ENCODE data around the gene SRRM2. TPM values are rescaled to one million over a fixed set of nuclear protein-coding genes. Genes with fewer than 3 reads are reported as not detected.
A peak's percentile ranks its signal among the peaks of the same experiment; 100 is the strongest.
"Not testable (repeated sequence)": the region's sequence is repeated elsewhere in the genome, so short reads cannot be mapped to it uniquely, and the experiment has no call there.

The SRRM2 gene
- total RNA-seq, 1 donor from 2014 or later: 680 TPM

DNA sequence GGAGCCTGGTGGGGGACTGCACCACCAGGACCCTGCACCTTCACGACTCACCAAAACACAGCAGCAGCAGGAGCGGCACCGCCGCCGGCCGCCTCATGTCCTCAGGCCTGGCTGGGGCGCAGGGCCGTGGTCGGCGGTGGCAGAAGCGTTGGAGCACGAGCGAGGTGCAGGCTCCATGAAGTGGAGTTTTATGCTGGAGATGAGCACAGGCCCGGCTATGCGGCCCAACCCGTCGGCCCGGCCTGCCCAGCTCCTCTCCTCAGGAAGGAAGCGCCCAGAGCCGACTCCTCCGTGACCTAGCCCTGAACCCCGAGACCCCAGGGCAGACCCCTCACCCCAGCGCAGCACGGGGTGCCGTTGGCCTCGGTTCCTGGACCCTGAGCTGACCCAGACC is 32.4 kb upstream of the SRRM2 start, which contains the start of gene PRSS27:
Gene PRSS27, minus strand, starts transcription at position 161 of the 394 bp plus-strand sequence. Its CDS starts 64 bp downstream, at position 97.
- intact Hi-C loops (cut with micrococcal nuclease): loop anchor here (2.0 kb wide), 1 partner anchor 37 kb away; the partner anchor contains the start of gene KCTD5
- peaks cover 5% of the 10 kb centered on the region for H3K27me3 Mint-ChIP-seq
- no peaks in the 10 kb centered on the region for H3K36me3 Mint-ChIP-seq (ENCODE audit: low read depth)
- H3K4me1 Mint-ChIP-seq: peaks cover 5% of the 10 kb centered on the region
- no peaks in the 10 kb centered on the region for H3K9me3 Mint-ChIP-seq
- peak within 1 kb of the TSS; percentile 89 for H3K27ac Mint-ChIP-seq
- DNase-seq: no peak
- H3K4me3 Mint-ChIP-seq: peak within 1 kb of the TSS; percentile 86

DNA sequence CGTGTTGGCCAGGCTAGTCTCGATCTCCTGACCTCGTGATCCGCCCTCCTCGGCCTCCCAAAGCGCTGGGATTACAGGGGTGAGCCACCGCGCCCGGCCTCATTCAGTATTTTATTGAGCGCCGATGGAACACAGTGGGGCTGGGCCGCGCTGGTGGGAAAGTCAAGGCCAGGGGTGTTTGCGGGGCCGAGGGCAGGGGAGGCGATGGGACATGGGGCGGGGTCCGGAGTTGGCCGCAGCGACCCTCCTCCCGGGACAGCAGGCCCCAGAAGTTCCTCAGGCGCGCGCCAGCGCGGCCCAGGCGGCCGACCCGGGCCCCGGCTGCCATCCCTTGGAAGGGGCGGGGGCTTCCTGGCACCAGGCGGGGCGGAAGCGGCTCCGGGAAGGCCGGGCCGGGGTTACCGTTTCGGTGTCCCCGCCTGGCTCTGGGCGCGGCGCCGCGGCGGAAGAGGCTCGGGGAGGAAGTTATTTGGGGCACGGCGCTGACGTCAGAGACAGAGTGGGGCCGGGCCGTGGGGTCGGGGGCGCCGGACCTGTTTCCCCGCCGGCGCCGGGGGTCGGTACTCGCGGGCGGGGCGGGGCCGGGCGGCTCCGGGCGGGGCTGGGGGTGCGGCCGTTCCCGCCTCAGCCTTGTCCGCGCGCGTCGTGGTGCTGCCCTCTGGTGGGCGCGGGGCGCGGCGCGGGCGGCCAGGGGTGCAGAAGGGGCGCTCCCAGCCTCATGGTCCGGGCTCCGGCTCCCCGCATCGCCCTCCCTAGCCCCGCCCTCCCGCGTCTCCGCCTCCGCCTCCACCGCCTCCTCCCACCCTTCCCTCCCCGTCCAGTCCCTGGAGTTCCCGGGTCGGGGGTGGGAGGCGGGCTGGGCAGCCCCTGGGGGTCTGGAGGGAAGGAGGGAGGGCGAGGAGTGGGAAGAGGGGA is 31.5 kb upstream of the SRRM2 start:
- peak; percentile 97 for DNase-seq
- H3K4me3 Mint-ChIP-seq: peak overlapping the region; percentile 86
- peaks cover 8% of the 10 kb centered on the region for H3K27me3 Mint-ChIP-seq
- no peaks in the 10 kb centered on the region for H3K36me3 Mint-ChIP-seq (ENCODE audit: low read depth)
- H3K27ac Mint-ChIP-seq: peak overlapping the region; percentile 89
- intact Hi-C loops (cut with micrococcal nuclease): loop anchor here (1.0 to 2.0 kb wide), 2 partner anchors 31 to 38 kb away; partner anchors contain the start of genes KCTD5 and SRRM2
- no peaks in the 10 kb centered on the region for H3K9me3 Mint-ChIP-seq
- peaks cover 2% of the 10 kb centered on the region for H3K4me1 Mint-ChIP-seq

DNA sequence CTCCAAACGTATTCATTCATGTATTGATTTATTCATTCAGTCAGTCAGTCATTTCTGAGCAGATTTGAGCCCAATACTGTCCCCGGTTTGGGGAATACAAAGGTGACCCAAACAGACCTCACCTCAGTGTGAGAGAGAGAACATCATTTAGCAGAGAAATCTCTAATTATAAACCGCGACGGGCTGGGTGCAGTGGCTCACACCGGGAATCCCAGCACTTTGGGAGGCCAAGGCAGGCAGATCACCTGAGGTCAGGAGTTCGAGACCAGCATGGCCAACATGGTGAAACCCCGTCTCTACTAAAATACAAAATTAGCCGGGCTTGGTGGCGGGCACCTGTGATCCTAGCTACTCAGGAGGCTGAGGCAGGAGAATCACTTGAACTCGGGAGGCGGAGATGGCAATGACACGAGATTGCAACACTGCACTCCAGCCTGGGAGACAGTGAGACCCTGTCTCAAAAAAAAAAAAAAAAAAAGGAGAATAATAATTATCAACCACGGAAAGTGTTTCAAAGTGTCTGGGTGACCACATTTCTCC is 30.7 kb upstream of the SRRM2 start:
- not testable (repeated sequence) for H3K9me3 Mint-ChIP-seq; H3K36me3 Mint-ChIP-seq (ENCODE audit: low read depth); H3K4me1 Mint-ChIP-seq; H3K27me3 Mint-ChIP-seq; DNase-seq
- intact Hi-C loops (cut with micrococcal nuclease): loop anchor here (1.0 to 2.0 kb wide), 2 partner anchors 31 to 39 kb away; partner anchors contain the start of genes KCTD5 and SRRM2
- Mint-ChIP-seq H3K4me3 (peak overlapping the region; percentile 73), H3K27ac (peak overlapping the region; percentile 58)

DNA sequence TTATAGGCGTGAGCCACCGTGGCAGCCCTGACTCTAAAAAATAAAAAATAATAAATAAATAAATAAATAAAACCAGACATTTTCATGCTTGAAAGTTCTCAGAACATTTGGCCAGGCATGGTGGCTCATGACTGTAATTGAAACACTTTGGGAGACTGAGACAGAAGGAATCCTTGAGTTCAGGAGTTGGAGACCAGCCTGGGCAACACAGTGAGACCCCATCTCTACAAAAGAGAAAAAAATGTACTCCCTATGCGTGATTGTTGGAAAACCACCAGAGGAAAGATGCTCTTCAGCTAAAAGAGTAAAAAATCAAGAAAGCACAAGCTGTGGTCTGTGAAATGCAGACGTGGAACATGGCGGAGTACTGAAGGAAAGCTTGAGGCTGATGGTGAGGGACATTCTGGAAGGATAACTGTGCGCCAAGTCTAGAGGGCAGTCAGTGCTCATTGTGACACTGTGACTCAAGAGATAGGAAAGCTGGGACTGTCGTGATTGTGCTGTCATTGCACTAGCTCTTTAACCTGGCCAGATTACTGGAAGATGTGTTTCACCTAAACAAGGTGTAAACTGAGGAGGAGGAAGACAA is 28.3 kb upstream of the SRRM2 start:
- Mint-ChIP-seq H3K27ac (no peak overlapping the region), H3K9me3 (no peaks in the 10 kb centered on the region), H3K27me3 (peaks cover 8% of the 10 kb centered on the region), H3K36me3 (ENCODE audit: low read depth) (no peaks in the 10 kb centered on the region), H3K4me1 (peaks cover 2% of the 10 kb centered on the region), H3K4me3 (no peak overlapping the region)
- intact Hi-C loops (cut with micrococcal nuclease): no loop called here
- no peak for DNase-seq

DNA sequence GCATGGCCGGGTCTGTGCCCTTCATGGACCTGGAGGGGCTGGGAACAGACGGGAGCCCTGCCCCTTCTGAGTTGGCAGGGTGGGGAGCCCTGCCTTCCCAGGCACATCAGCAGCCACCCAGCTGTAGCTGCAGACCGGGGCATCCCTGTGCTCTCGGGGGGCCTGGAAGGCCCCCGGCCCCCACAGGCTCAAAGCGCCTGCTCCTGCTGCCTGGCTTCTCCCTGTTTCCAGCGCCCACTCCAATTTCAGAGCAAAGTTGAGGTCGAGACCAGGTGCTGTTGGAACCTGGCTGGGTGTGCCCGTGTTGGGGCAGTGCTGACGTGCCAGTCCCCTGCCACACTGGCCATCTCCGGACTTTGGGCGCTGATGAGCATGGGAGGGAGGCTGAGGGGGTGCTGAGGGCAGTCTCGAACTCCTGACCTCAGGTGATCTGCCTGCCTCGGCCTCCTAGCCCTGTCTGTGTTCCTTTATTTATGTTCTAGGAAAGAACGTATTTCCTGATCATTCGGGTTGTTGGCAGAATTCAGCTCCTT is 27.6 kb upstream of the SRRM2 start:
- Mint-ChIP-seq H3K9me3 (no peaks in the 10 kb centered on the region), H3K4me3 (no peak overlapping the region), H3K27me3 (peaks cover 8% of the 10 kb centered on the region), H3K36me3 (ENCODE audit: low read depth) (no peaks in the 10 kb centered on the region), H3K4me1 (peaks cover 2% of the 10 kb centered on the region), H3K27ac (no peak overlapping the region)
- intact Hi-C loops (cut with micrococcal nuclease): no loop called here
- DNase-seq: no peak

DNA sequence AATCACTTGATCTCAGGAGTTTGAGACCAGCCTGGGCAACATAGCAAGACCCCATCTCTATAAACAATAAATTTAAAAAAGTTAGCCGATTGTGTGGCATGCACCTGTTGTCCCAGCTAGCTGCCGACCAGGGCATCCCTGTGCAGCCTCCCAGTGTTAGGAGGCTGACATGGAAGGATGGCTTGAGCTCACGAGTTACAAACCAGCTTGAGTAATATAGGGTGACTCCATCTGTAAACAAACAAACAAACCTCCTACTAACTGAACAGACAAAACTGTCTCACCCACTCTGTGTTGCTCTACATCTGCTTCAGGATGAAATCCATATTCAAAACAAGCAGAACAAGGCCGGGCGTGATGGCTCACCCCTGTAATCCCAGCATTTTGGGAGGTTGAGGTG is 25.5 kb upstream of the SRRM2 start:
- Mint-ChIP-seq H3K4me1 (peaks cover 2% of the 10 kb centered on the region), H3K27me3 (peaks cover 8% of the 10 kb centered on the region), H3K36me3 (ENCODE audit: low read depth) (no peaks in the 10 kb centered on the region), H3K27ac (no peak overlapping the region), H3K4me3 (no peak overlapping the region), H3K9me3 (no peaks in the 10 kb centered on the region)
- no peak for DNase-seq
- intact Hi-C loops (cut with micrococcal nuclease): no loop called here

DNA sequence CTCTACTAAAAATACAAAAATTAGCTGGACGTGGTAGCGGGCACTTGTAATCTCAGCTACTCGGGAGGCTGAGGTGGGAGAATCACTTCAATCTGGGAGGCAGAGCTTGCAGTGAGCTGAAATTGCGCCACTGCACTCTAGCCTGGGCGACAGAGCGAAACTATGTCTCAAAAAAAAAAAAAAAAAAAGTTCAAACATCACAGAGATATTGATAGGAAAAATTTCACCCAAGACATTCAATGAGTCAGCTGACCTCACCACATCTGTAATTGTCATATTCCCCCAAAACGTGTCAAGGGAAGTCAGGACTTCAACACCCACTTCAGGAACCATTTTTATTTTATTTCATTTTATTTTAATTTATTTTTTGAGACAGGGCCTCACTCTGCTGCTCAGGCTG is 24.4 kb upstream of the SRRM2 start:
- no peaks in the 10 kb centered on the region for H3K36me3 Mint-ChIP-seq (ENCODE audit: low read depth)
- intact Hi-C loops (cut with micrococcal nuclease): no loop called here
- H3K4me3 Mint-ChIP-seq: no peak overlapping the region
- H3K4me1 Mint-ChIP-seq: no peaks in the 10 kb centered on the region
- H3K27ac Mint-ChIP-seq: no peak overlapping the region
- DNase-seq: no peak
- peaks cover 10% of the 10 kb centered on the region for H3K27me3 Mint-ChIP-seq
- H3K9me3 Mint-ChIP-seq: no peaks in the 10 kb centered on the region

DNA sequence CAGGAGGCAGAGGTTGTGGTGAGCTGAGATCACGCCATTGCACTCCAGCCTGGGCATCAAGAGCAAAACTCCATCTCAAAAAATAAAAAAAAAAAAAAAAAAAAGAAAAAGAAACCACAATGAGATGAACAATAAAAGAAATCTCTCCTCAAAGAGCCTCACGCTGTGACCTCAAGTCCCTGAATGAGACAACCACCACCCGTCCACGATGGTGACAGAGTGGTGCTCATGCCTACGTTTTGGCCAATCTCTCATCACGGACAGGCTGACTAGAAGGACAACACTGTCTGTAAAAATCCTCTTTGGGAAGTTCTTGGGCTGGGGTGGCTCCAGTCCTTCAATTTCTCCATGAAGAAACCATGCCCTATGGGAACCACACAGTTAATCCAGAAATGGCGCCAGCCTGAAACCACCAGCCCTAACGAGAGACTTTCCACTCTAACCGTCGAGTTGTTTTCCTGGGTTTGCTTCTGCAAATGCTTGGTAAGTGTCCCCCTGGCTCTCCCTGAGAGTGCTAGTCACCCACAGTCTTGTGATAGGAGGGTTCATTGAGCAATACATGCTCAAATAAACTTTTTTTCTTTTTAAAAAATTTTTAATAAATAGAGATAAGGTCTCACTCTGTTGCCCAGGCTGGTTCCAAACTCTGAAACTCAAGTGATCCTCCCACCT is 17.5 kb upstream of the SRRM2 start:
- intact Hi-C loops (cut with micrococcal nuclease): no loop called here
- H3K9me3 Mint-ChIP-seq: no peaks in the 10 kb centered on the region
- H3K27ac Mint-ChIP-seq: no peak overlapping the region
- no peak overlapping the region for H3K4me3 Mint-ChIP-seq
- peaks cover 2% of the 10 kb centered on the region for H3K27me3 Mint-ChIP-seq
- H3K4me1 Mint-ChIP-seq: peaks cover 1% of the 10 kb centered on the region
- no peak for DNase-seq
- no peaks in the 10 kb centered on the region for H3K36me3 Mint-ChIP-seq (ENCODE audit: low read depth)

DNA sequence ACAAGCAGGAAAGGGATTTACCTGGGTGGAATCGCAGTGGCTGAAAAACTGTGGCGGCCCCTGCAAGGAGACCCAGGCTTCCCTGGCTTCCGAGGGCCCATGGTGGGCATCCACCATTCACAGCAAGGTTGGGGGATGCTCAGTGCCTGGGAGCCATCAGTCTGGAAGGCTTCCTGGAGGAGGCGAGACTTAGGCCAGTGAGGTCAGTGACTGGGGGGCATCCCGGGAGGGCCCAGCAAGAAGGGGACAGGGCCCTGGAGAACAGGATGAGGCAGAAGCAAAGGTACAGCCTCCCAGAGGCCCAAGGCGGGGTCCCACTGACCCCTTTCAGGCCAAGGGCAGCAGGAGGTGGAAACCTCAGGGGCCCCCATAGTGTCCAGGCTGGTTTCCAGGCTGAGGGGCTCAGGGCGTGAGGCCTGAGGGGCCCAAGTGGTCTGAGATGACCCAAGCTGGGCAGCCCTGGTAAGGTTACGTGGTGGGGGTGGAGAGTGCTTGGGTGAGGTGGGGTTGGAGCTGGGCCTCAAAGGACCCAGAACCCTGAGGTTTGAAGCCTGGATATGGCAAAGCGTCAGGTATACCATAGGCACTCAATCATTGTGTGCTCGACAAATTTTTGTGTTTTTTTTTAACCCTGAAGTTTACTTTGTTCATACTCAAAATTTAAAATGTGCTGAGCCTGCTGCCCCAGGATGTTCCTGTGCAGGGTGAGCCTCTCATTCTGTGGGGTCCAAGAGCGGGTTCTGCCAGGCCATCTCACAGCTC is 15.8 kb upstream of the SRRM2 start:
- H3K27ac Mint-ChIP-seq: no peak overlapping the region
- intact Hi-C loops (cut with micrococcal nuclease): no loop called here

DNA sequence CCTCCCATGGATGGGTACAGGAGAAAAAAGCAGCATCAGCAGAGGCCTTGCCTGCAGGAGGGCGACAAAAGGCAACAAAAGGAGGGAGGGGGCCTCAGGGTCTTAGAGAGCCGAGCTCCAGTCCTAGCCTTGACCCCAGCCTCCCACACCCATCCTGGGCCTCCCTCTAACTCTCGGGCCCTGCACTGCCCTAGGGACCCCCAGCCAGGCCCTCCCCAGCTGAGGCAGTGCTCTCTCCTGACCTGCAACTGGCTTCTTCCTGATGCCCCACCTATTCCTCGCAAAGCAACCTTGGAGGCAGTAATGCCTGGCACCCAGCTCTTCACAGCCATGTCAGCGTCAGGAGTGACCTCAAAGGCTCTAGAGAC is 15.2 kb upstream of the SRRM2 start:
- H3K9me3 Mint-ChIP-seq: no peaks in the 10 kb centered on the region
- peaks cover 2% of the 10 kb centered on the region for H3K27me3 Mint-ChIP-seq
- no peak for DNase-seq
- H3K4me3 Mint-ChIP-seq: no peak overlapping the region
- intact Hi-C loops (cut with micrococcal nuclease): no loop called here
- no peaks in the 10 kb centered on the region for H3K36me3 Mint-ChIP-seq (ENCODE audit: low read depth)
- no peak overlapping the region for H3K27ac Mint-ChIP-seq
- H3K4me1 Mint-ChIP-seq: peaks cover 1% of the 10 kb centered on the region

More for the DNA sequence above, 15.8 kb upstream of the SRRM2 start:
- no peaks in the 10 kb centered on the region for H3K36me3 Mint-ChIP-seq (ENCODE audit: low read depth)
- H3K9me3 Mint-ChIP-seq: no peaks in the 10 kb centered on the region
- DNase-seq: no peak
- peaks cover 2% of the 10 kb centered on the region for H3K27me3 Mint-ChIP-seq
- no peak overlapping the region for H3K4me3 Mint-ChIP-seq
- peaks cover 1% of the 10 kb centered on the region for H3K4me1 Mint-ChIP-seq

DNA sequence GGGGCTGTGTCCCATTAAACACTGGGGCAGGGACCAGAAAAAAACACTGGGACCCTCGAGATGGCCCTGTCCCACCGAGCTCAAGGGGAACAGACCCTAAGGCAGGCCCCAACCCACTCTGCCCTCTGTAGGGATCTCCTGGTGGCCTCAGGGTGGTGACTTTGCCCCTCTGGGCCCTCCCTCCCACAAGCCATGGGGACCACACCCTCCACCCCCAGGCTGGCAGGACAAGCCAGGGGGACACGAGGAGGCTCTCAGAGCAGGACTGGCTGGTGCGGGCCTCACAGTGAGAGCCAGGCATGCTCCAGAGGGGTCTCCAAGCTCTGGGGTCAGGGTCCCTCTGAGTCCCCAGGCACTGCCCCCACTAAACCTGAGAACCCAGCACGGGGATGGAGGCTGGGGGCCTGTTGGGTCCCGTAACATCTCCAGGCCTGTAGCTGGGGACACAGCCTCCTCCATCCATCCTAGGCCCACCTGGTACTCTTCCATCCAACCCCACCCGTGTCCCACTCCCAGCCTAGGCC is 14.5 kb upstream of the SRRM2 start:
- Mint-ChIP-seq H3K27ac (no peak overlapping the region), H3K4me3 (no peak overlapping the region), H3K27me3 (no peaks in the 10 kb centered on the region), H3K9me3 (no peaks in the 10 kb centered on the region), H3K36me3 (ENCODE audit: low read depth) (no peaks in the 10 kb centered on the region), H3K4me1 (peaks cover 1% of the 10 kb centered on the region)
- no peak for DNase-seq
- intact Hi-C loops (cut with micrococcal nuclease): no loop called here

DNA sequence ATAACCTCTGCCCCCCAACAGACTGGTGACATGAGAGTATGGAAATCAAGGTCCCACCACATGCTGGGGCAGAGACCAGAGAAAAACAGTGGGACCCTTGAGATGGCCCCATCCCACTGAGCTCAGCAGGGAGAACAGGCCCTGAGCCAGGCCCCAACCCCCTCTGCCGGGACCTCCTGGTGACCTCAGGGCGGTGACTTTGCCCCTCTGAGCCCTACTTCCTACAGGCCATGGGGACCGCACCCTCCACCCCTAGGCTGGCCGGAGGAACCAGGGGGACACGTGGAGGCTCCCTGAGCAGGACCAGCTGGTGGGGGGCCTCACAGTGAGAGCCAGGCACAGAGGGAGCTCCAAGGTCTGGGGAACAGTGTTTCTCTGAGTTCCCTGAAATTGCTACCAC is 13.8 kb upstream of the SRRM2 start:
- Mint-ChIP-seq H3K27me3 (no peaks in the 10 kb centered on the region), H3K36me3 (ENCODE audit: low read depth) (no peaks in the 10 kb centered on the region), H3K4me1 (peaks cover 1% of the 10 kb centered on the region), H3K4me3 (no peak overlapping the region), H3K9me3 (no peaks in the 10 kb centered on the region), H3K27ac (no peak overlapping the region)
- intact Hi-C loops (cut with micrococcal nuclease): no loop called here
- no peak for DNase-seq

Measured in activated CD4-positive, alpha-beta T cell treated with anti-CD3 and anti-CD28 coated beads, Interleukin-2, amount 10 ng/mL, durations not matched to agents 24 days and 14 days (primary cell).